CD8-positive, alpha-beta memory T cell (primary cell): ENCODE results near the gene BRD3OS. TPM values are rescaled to one million over a fixed set of nuclear protein-coding genes. Genes with fewer than 3 reads are reported as not detected.
A peak's percentile ranks its signal among the peaks of the same experiment; 100 is the strongest.

ENCODE experiments used
- CTCF ChIA-PET: fragments of 350-600 bp; sonication (Branson Sonifier 250); formaldehyde crosslinking; loops from one replicate; lab custom pipeline; 2021; ENCODE audit warnings: antibody characterized with exemption; lab: Charles Lee
- POLR2A ChIA-PET: fragments of 350-600 bp; sonication (Branson Sonifier 250); formaldehyde crosslinking; loops from one replicate; lab custom pipeline; 2021; ENCODE audit warnings: antibody characterized with exemption; lab: Charles Lee
- DNase-seq, 5 donors: peaks; one replicate each; pipeline versions ENCODE4 v3.0.0 to v3.0.0-alpha.2; 2020 to 2022; ENCODE audit warnings: mixed read lengths in 1 of 5
- H3K27ac ChIP-seq: one replicate; pipeline ENCODE4 v1.7.0; 2013; ENCODE audit warnings: low read depth, mild to moderate bottlenecking, low read length, moderate library complexity
- H3K27me3 ChIP-seq: 2 replicates; pipeline ENCODE4 v1.7.0; 2013; ENCODE audit warnings: low read length, mild to moderate bottlenecking; ENCODE audit not compliant: insufficient read depth, poor library complexity, severe bottlenecking
- H3K36me3 ChIP-seq: 2 replicates; pipeline ENCODE4 v1.7.0; 2013; ENCODE audit warnings: mild to moderate bottlenecking, low read length, moderate library complexity; ENCODE audit not compliant: insufficient read depth
- H3K4me1 ChIP-seq: 2 replicates; pipeline ENCODE4 v1.7.0; 2013; ENCODE audit warnings: mild to moderate bottlenecking, low read length, moderate library complexity; ENCODE audit not compliant: insufficient read depth
- H3K4me3 ChIP-seq: 2 replicates; pipeline ENCODE4 v1.7.0; 2013; ENCODE audit warnings: mild to moderate bottlenecking, low read length
- H3K9me3 ChIP-seq: 2 replicates; pipeline ENCODE4 v1.7.0; 2013; ENCODE audit warnings: mild to moderate bottlenecking, low read length
- H3K27ac Mint-ChIP-seq, 8 donors: one replicate each; pipeline ENCODE4 v1.8.0; 2020 to 2021; ENCODE audit warnings: mixed read lengths in 8 of 8, mild to moderate bottlenecking in 6 of 8, inconsistent platforms in 3 of 8, moderate library complexity in 3 of 8
- H3K27me3 Mint-ChIP-seq, 2 donors: one replicate each; pipeline ENCODE4 v1.8.0; 2020 to 2021; ENCODE audit warnings: mixed read lengths in 2 of 2, mild to moderate bottlenecking in 1 of 2, moderate library complexity in 1 of 2
- H3K36me3 Mint-ChIP-seq, 3 donors: one replicate each; pipeline ENCODE4 v1.8.0; 2020 to 2021; ENCODE audit warnings: mixed read lengths in 3 of 3, inconsistent platforms in 1 of 3, mild to moderate bottlenecking in 1 of 3
- H3K4me1 Mint-ChIP-seq, 3 donors: one replicate each; pipeline ENCODE4 v1.8.0; 2020 to 2021; ENCODE audit warnings: mixed read lengths in 3 of 3, inconsistent platforms in 1 of 3, mild to moderate bottlenecking in 1 of 3
- H3K4me3 Mint-ChIP-seq, 7 donors: one replicate each; pipeline ENCODE4 v1.8.0; 2020 to 2021; ENCODE audit warnings: mixed read lengths in 7 of 7, mild to moderate bottlenecking in 6 of 7, moderate library complexity in 4 of 7, inconsistent platforms in 2 of 7
- H3K9me3 Mint-ChIP-seq, 5 donors: one replicate each; pipeline ENCODE4 v1.8.0; 2020 to 2022; ENCODE audit warnings: mixed read lengths in 5 of 5, mild to moderate bottlenecking in 3 of 5, moderate library complexity in 2 of 5, inconsistent platforms in 1 of 5
- polyA plus RNA-seq: library from polyadenylated mRNA; unstranded; fragments of 300-500 nt; fragmentation: Illumina TruSeq; gene quantifications from one replicate; pipeline ENCODE4 v1.2.3, GENCODE V29; 2021
- total RNA-seq, 2 experiments: library from RNA; stranded (reverse); gene quantifications; one replicate each; pipeline ENCODE4 v1.2.3, GENCODE V29; 2021

The BRD3OS gene
- total and polyA plus RNA-seq, 3 experiments from 2014 or later = 15.4 to 26.2 (median 15.4) TPM

GRCh38 chr9:134049772-134050588, 24.7 kb downstream of the BRD3OS start:
- no peak overlapping the region for H3K27ac Mint-ChIP-seq
- Histone ChIP-seq H3K9me3 (no peaks in the 10 kb centered on the region), H3K27me3 (no peaks in the 10 kb centered on the region), H3K27ac (no peak overlapping the region), H3K4me3 (no peak overlapping the region), H3K4me1 (no peaks in the 10 kb centered on the region), H3K36me3 (peaks cover 9% of the 10 kb centered on the region)
- no peak overlapping the region for H3K4me3 Mint-ChIP-seq
- peaks cover 0 to 2% (median 0%) of the 10 kb centered on the region in 3 donors for H3K4me1 Mint-ChIP-seq
- H3K9me3 Mint-ChIP-seq = no peaks in the 10 kb centered on the region
- no peak for DNase-seq
- CTCF ChIA-PET = interaction anchor here (0.6 kb wide), 1 partner anchor 73 kb away, joined by 3 read pairs; no protein-coding TSS in a partner anchor
- peaks cover 0 to 82% (median 3%) of the 10 kb centered on the region in 3 donors for H3K36me3 Mint-ChIP-seq
- POLR2A ChIA-PET = no interaction called here
- no peaks in the 10 kb centered on the region for H3K27me3 Mint-ChIP-seq

GRCh38 chr9:134050726-134051125, 25.4 kb downstream of the BRD3OS start:
- Histone ChIP-seq H3K4me1 (no peaks in the 10 kb centered on the region), H3K27me3 (no peaks in the 10 kb centered on the region), H3K4me3 (no peak overlapping the region), H3K27ac (no peak overlapping the region), H3K9me3 (no peaks in the 10 kb centered on the region), H3K36me3 (peaks cover 9% of the 10 kb centered on the region)
- Mint-ChIP-seq H3K4me3 (no peak overlapping the region), H3K4me1 (peaks cover 0 to 6% (median 2%) of the 10 kb centered on the region in 3 donors), H3K9me3 (no peaks in the 10 kb centered on the region), H3K36me3 (peaks cover 0 to 75% (median 3%) of the 10 kb centered on the region in 3 donors), H3K27me3 (no peaks in the 10 kb centered on the region), H3K27ac (no peak overlapping the region)
- ChIA-PET POLR2A (no interaction called here), CTCF (interaction anchor here (1.6 kb wide), 1 partner anchor 24 kb away, joined by 5 read pairs; no protein-coding TSS in a partner anchor)
- no peak for DNase-seq

DNA sequence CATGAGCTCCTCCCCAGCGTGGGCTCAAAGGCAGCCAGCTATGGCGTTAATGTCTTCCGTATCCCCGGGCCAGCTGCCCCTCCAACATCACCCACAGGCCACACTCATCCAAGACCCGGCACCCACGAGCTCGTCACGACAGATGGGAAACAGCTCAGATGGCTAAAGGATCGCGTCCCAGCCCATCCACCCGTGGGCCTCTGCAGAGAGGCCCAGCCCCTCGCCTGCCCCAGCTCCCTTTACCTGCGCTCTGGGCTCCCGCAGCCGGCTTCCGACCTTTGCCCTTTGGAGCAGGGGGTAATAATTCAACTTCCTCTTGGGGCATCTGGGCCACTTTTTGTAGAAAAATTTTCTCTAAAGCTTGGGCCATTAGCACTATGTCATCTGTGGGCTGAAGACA, 26.0 kb downstream of the BRD3OS start:
- Histone ChIP-seq H3K4me1 (no peaks in the 10 kb centered on the region), H3K27ac (no peak overlapping the region), H3K9me3 (no peaks in the 10 kb centered on the region), H3K36me3 (peaks cover 9% of the 10 kb centered on the region), H3K4me3 (no peak overlapping the region), H3K27me3 (no peaks in the 10 kb centered on the region)
- Mint-ChIP-seq H3K4me3 (no peak overlapping the region), H3K27me3 (no peaks in the 10 kb centered on the region), H3K9me3 (no peaks in the 10 kb centered on the region), H3K4me1 (peaks cover 0 to 12% (median 4%) of the 10 kb centered on the region in 3 donors), H3K36me3 (peaks cover 0 to 70% (median 3%) of the 10 kb centered on the region in 3 donors), H3K27ac (peak overlapping the region in 1 of 8 donors; percentile 13)
- POLR2A ChIA-PET = no interaction called here
- DNase-seq = no peak
- CTCF ChIA-PET = interaction anchor here (1.6 kb wide), 1 partner anchor 24 kb away, joined by 5 read pairs; no protein-coding TSS in a partner anchor

DNA sequence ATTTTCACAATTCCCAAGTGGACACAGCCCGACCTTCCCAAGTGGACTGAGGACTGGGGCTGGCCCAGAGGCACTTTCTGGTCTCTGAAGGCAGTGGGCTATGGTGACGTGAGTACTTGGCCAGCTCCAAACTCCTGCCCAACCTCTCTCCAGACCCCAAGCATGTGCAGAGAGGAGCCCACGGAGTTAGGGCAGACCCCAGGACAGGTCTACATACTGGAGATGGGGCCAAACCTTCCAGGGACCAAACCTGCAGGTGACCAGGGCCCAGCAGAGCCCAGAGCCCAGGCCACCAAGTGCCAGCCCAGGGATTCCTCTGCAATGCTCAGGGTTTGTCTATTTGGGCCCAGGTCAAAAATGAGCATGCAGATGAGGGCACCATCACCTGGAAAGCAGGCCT, 27.2 kb downstream of the BRD3OS start:
- Mint-ChIP-seq H3K4me3 (no peak overlapping the region), H3K27ac (no peak overlapping the region), H3K9me3 (no peaks in the 10 kb centered on the region), H3K36me3 (peaks cover 0 to 63% (median 3%) of the 10 kb centered on the region in 3 donors), H3K27me3 (no peaks in the 10 kb centered on the region), H3K4me1 (peaks cover 5 to 22% (median 9%) of the 10 kb centered on the region in 3 donors)
- no peaks in the 10 kb centered on the region for H3K4me1 ChIP-seq
- peaks cover 9% of the 10 kb centered on the region for H3K36me3 ChIP-seq
- H3K27me3 ChIP-seq = no peaks in the 10 kb centered on the region
- CTCF ChIA-PET = interaction anchor here (1.6 kb wide), 1 partner anchor 25 kb away, joined by 5 read pairs; no protein-coding TSS in a partner anchor
- no peak for DNase-seq
- POLR2A ChIA-PET = interaction anchor here (0.6 kb wide), 1 partner anchor 1825 kb away, joined by 3 read pairs; no protein-coding TSS in a partner anchor
- H3K9me3 ChIP-seq = no peaks in the 10 kb centered on the region
- H3K4me3 ChIP-seq = no peak overlapping the region
- H3K27ac ChIP-seq = no peak overlapping the region

DNA sequence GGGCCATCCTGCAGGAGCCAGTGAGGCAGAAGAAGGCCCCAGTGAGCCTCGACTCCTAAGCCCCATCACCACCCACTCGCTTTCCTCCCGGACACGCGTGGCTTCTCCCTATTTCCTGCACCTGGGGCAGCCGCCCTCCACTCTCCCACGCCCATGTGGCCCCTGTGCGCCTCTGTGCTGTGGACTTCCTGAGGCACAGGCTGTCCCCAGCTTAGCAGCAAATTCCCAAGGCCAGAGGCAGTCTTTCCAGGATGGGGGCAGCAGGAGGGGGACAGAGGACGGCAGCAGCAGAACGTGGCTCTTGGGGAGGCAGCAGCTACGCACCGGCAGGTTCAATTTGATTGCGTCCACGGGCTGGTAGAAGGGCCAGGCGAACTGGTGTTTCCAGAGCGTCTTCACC, 27.7 kb downstream of the BRD3OS start:
- Histone ChIP-seq H3K4me3 (no peak overlapping the region), H3K9me3 (no peaks in the 10 kb centered on the region), H3K27ac (no peak overlapping the region), H3K36me3 (peaks cover 9% of the 10 kb centered on the region), H3K27me3 (no peaks in the 10 kb centered on the region), H3K4me1 (no peaks in the 10 kb centered on the region)
- peak in 1 of 5 donors; percentile 17 for DNase-seq
- Mint-ChIP-seq H3K9me3 (no peaks in the 10 kb centered on the region), H3K27ac (no peak overlapping the region), H3K4me1 (peaks cover 5 to 24% (median 9%) of the 10 kb centered on the region in 3 donors), H3K27me3 (no peaks in the 10 kb centered on the region), H3K36me3 (peaks cover 0 to 58% (median 3%) of the 10 kb centered on the region in 3 donors), H3K4me3 (no peak overlapping the region)
- POLR2A ChIA-PET = interaction anchor here (0.6 kb wide), 1 partner anchor 1824 kb away, joined by 3 read pairs; no protein-coding TSS in a partner anchor
- CTCF ChIA-PET = no interaction called here

DNA sequence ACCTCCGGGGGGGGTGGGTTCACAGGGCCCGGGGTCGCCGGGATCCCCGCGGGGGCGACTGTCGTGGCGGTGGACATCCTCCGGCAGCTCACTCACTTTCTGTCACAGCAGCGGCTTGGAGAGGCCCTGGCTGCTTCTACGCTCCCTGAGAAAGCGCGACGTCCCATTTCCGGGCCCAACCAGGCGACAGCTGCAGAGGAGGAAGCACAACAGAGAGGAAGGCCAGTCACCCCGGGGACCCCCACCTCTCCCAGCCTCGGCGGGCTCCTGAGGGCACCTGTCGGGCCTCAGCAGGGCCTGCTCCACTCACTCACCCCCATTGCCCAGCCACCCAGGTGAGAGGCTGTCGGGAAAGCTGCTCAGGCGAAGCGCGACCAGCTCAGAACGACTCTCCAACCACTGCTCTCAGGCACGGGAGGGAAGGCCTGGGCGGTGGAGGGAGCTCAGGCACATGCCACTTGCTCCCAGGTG, 28.2 kb downstream of the BRD3OS start:
- peaks cover 0 to 55% (median 3%) of the 10 kb centered on the region in 3 donors for H3K36me3 Mint-ChIP-seq
- no peaks in the 10 kb centered on the region for H3K27me3 ChIP-seq
- CTCF ChIA-PET = no interaction called here
- POLR2A ChIA-PET = no interaction called here
- no peaks in the 10 kb centered on the region for H3K9me3 ChIP-seq
- peaks cover 9% of the 10 kb centered on the region for H3K36me3 ChIP-seq
- no peaks in the 10 kb centered on the region for H3K4me1 ChIP-seq
- H3K4me1 Mint-ChIP-seq = peaks cover 6 to 26% (median 10%) of the 10 kb centered on the region in 3 donors
- peak in 1 of 5 donors; percentile 35 for DNase-seq
- no peak overlapping the region for H3K27ac ChIP-seq
- H3K4me3 Mint-ChIP-seq = no peak overlapping the region
- H3K27me3 Mint-ChIP-seq = no peaks in the 10 kb centered on the region
- H3K9me3 Mint-ChIP-seq = no peaks in the 10 kb centered on the region
- H3K27ac Mint-ChIP-seq = no peak overlapping the region
- no peak overlapping the region for H3K4me3 ChIP-seq

- Mint-ChIP-seq H3K9me3 (no peaks in the 10 kb centered on the region), H3K4me1 (peaks cover 14 to 34% (median 17%) of the 10 kb centered on the region in 3 donors)
Measured at GRCh38 chr9:134053941-134054761, 28.9 kb downstream of the BRD3OS start.

More at GRCh38 chr9:134053941-134054761, 28.9 kb downstream of the BRD3OS start:
- peak in 1 of 5 donors; percentile 47 for DNase-seq
- ChIA-PET CTCF (no interaction called here), POLR2A (no interaction called here)
- no peak overlapping the region for H3K27ac ChIP-seq
- H3K4me1 ChIP-seq = no peaks in the 10 kb centered on the region
- H3K36me3 ChIP-seq = peaks cover 9% of the 10 kb centered on the region
- H3K27me3 ChIP-seq = no peaks in the 10 kb centered on the region
- Mint-ChIP-seq H3K27me3 (no peaks in the 10 kb centered on the region), H3K36me3 (peaks cover 0 to 53% (median 3%) of the 10 kb centered on the region in 3 donors), H3K4me3 (no peak overlapping the region), H3K27ac (peak overlapping the region in 1 of 8 donors; percentile 47)
- no peak overlapping the region for H3K4me3 ChIP-seq
- H3K9me3 ChIP-seq = no peaks in the 10 kb centered on the region
